GM06990 (cell line): ENCODE measurements around the gene SUCNR1.
"Not testable (repeated sequence)": the region's sequence is repeated elsewhere in the genome, so short reads cannot be mapped to it uniquely, and the experiment has no call there.

Experiments used
- DNase-seq: peaks from one replicate; pipeline ENCODE4 v3.0.0-alpha.2; 2011; ENCODE audit not compliant: insufficient read length; ENCODE audit errors: extremely low read depth
- H3K27me3 ChIP-seq: replicated peaks from 2 replicates; pipeline ENCODE4 v1.6.0; 2011; ENCODE audit warnings: low read length; ENCODE audit not compliant: control insufficient read depth, insufficient read depth
- H3K36me3 ChIP-seq: 2 replicates; pipeline ENCODE4 v1.5.1; 2011; ENCODE audit warnings: low read length; ENCODE audit not compliant: control insufficient read depth, insufficient read depth
- H3K4me3 ChIP-seq: replicated peaks from 2 replicates; pipeline ENCODE4 v1.5.1; 2011; ENCODE audit warnings: low read depth, mild to moderate bottlenecking, control low read depth, low read length
- TF ChIP-seq, protein P1 (sequence below): IDR thresholded peaks from 2 replicates; pipeline ENCODE4 v1.5.1; 2011; ENCODE audit warnings: low read length, control low read depth, mild to moderate bottlenecking, inconsistent platforms; ENCODE audit not compliant: insufficient read depth, poor library complexity, severe bottlenecking

The SUCNR1 gene

DNA sequence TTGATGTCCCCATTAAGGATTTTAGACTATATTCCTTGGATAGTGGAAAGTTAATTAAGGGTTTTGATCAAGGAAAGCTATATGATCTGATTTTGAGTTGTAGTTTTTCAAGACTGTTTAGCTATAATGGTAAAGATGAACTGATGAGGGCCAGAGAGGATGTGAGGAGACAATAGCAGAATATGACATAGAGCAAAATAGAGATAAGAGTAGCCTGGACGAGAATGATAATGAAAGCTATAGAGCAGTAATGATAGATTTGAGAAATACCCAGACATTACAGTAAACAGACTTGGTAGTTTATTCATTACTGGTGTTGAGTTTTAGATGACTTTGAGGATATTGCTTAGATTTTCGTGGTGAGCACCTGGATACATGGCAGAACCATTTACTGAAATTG lies 3.8 kb downstream of the SUCNR1 start:
- TF ChIP-seq, protein P1, sequence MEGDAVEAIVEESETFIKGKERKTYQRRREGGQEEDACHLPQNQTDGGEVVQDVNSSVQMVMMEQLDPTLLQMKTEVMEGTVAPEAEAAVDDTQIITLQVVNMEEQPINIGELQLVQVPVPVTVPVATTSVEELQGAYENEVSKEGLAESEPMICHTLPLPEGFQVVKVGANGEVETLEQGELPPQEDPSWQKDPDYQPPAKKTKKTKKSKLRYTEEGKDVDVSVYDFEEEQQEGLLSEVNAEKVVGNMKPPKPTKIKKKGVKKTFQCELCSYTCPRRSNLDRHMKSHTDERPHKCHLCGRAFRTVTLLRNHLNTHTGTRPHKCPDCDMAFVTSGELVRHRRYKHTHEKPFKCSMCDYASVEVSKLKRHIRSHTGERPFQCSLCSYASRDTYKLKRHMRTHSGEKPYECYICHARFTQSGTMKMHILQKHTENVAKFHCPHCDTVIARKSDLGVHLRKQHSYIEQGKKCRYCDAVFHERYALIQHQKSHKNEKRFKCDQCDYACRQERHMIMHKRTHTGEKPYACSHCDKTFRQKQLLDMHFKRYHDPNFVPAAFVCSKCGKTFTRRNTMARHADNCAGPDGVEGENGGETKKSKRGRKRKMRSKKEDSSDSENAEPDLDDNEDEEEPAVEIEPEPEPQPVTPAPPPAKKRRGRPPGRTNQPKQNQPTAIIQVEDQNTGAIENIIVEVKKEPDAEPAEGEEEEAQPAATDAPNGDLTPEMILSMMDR = no peak
- H3K27me3 ChIP-seq = no peaks in the 10 kb centered on the region
- H3K4me3 ChIP-seq = no peak overlapping the region
- no peak for DNase-seq
- no peaks in the 10 kb centered on the region for H3K36me3 ChIP-seq

DNA sequence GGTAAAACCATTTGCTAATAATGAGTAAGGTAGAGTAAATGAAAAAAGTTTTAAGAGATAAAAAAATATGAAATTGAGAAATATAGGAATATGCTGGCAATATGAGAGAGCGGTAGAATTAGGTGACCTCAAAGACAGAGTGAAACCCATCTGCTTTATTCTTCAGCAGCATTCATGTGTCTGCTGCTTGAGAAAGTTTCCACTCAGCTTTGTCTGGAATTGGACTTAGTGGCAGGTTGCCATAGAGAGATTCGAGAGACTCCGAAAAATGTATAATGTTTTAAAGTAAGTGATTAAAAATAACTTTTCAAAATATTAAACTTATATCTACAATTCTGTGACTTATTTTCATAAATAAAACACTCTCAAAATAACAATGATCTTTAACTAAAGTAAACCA lies 5.0 kb downstream of the SUCNR1 start:
- TF ChIP-seq, protein P1 = no peak
- Histone ChIP-seq H3K27me3 (no peaks in the 10 kb centered on the region), H3K4me3 (no peak overlapping the region), H3K36me3 (no peaks in the 10 kb centered on the region)
- DNase-seq = no peak

DNA sequence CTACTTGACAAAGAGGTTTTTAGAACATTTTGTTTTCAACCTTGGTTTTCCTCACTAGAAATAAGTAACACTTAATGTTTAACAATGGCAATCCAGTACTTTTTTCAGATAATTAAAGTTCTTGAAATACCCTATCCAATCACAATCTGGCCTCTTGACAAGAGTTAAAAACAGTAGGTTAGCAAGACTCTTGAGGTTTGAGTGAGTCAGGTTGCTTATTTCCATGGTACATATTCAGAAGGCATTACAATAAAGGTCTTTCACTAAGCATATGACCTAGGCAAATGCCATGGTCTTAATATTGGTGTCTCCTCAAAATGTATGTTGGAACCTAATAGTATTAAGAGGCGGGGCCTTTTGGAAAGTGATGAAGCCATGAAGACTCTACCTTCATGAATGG lies 5.6 kb downstream of the SUCNR1 start:
- H3K27me3 ChIP-seq = no peaks in the 10 kb centered on the region
- no peak for DNase-seq
- TF ChIP-seq, protein P1 = no peak
- no peak overlapping the region for H3K4me3 ChIP-seq
- H3K36me3 ChIP-seq = no peaks in the 10 kb centered on the region

DNA sequence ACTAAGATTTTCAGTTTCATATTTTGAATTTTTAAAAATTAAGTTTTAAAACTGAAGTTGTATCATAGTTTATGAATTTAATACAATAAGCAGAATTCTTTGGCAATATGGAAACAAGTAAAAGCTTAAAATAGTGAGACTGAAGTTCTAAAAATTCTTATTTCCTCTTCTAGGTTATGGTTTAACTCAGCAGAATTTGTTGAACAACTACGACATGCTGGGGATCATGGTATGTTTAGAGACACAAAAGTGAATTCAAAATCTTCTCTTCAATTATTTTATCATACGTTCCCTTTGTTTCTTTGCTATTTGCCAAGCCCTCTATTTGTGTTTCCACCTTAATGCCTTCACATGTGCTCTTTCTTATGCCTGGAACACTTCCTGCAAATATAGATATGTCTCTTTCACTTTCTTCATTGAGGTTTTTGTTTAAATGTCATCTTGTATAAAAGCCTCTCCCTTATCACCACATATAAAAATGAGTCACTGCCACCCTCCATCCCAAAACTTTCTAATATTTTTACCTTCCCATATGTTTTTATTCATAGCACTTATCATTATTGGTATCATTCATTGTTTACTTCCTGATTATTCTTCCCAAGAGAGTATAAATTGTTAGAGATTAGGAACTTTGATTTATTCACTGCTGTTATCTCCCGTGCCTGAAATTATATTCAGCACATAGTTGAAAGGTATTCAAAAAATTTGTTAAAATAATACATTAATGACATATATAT lies 6.4 kb downstream of the SUCNR1 start:
- TF ChIP-seq, protein P1 = no peak
- Histone ChIP-seq H3K36me3 (no peaks in the 10 kb centered on the region), H3K4me3 (no peak overlapping the region), H3K27me3 (no peaks in the 10 kb centered on the region)
- DNase-seq = peak; percentile 24

DNA sequence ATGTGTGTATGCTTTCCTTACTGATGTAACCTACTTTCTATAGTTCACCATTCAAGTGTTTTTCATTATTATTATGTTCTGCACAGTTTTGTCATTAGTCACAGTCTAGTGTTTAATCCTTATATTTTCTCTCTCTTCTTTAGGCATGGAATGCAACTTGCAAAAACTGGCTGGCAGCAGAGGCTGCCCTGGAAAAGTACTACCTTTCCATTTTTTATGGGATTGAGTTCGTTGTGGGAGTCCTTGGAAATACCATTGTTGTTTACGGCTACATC lies 6.9 kb downstream of the SUCNR1 start:
- H3K27me3 ChIP-seq = no peaks in the 10 kb centered on the region
- TF ChIP-seq, protein P1 = no peak
- no peaks in the 10 kb centered on the region for H3K36me3 ChIP-seq
- no peak for DNase-seq
- H3K4me3 ChIP-seq = no peak overlapping the region

DNA sequence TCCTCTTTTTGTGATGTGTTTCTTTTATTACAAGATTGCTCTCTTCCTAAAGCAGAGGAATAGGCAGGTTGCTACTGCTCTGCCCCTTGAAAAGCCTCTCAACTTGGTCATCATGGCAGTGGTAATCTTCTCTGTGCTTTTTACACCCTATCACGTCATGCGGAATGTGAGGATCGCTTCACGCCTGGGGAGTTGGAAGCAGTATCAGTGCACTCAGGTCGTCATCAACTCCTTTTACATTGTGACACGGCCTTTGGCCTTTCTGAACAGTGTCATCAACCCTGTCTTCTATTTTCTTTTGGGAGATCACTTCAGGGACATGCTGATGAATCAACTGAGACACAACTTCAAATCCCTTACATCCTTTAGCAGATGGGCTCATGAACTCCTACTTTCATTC lies 7.7 kb downstream of the SUCNR1 start:
- Histone ChIP-seq H3K27me3 (no peaks in the 10 kb centered on the region), H3K36me3 (no peaks in the 10 kb centered on the region), H3K4me3 (no peak overlapping the region)
- no peak for DNase-seq
- TF ChIP-seq, protein P1 = no peak

DNA sequence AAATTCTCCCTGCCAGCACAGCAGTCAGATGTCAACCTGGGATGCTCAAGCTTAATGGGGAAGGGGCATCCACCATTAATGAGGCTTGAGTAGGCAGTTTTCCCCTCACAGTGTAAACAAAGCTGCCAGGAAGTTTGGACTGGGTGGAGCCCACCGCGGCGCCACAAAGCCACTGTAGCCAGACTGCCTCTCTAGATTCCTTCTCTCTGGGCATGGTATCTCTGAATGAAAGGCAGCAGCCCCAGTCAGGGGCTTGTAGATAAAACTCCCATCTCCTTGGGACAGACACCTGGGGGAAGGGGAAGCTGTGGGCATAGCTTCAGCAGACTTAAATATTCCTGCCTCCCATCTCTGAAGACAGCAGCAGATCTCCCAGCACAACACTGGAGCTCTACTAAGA lies 12.0 kb downstream of the SUCNR1 start:
- not testable (repeated sequence) for DNase-seq, H3K36me3 ChIP-seq

DNA sequence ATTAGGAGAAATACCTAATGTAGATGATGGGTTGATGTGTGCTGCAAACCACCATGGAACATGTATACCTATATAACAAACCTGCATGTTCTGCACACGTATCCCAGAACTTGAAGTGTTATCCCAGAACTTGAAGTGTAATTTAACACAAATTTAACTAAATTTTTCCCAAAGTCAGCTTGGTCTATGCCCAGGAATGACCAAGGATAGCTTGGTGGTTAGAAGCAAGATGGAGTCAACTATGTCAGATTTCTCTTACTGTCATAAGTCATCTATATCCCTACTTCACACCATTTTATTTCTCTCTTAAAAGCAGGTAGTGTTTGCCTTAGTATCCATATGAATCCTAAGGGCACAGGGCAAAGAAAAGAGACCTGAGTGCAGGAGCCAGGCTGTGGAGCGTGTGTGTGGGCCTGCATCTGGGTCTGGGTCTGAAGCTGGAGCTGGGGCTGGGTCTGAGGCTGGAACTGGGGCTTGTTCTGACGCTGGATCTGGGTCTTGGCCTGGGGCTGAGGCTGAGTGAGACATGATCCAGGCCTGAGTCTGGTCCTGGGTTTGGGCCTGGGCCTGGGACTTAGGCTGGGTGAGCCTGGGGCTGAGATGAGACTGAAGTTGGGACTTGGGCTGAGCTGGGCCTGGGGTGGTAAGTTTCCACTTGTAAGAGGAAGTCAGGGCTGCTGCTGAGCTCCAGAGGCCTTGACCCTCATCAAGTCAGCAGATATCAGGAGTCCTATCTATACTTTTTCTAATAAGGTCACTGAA lies 14.2 kb downstream of the SUCNR1 start:
- DNase-seq = not testable (repeated sequence)

More for the DNA sequence above, 12.0 kb downstream of the SUCNR1 start:
- not testable (repeated sequence) for H3K4me3 ChIP-seq, H3K27me3 ChIP-seq

More for the DNA sequence above, 14.2 kb downstream of the SUCNR1 start:
- not testable (repeated sequence) for H3K36me3 ChIP-seq, H3K27me3 ChIP-seq, H3K4me3 ChIP-seq
